Endothelial cell of umbilical vein (primary cell): ENCODE data around the gene PYGB. TPM values are rescaled to one million over a fixed set of nuclear protein-coding genes. Genes with fewer than 3 reads are reported as not detected.

ENCODE experiments used
- BruUV-seq: library from RNA; stranded (reverse); fragments of 400-500 nt; replicated peaks from 2 replicates; lab custom pipeline; 2021; lab: Mats Ljungman, UMichigan
- CTCF ChIA-PET: fragments of 300-600, 350-600 bp; sonication (Branson Sonifier 250); formaldehyde crosslinking; loops from one replicate; lab custom pipeline; 2021; ENCODE audit warnings: antibody characterized with exemption, inconsistent platforms; lab: Charles Lee
- POLR2A ChIA-PET: fragments of 300-600, 350-600 bp; sonication (Branson Sonifier 250); formaldehyde crosslinking; loops from one replicate; lab custom pipeline; 2021; ENCODE audit warnings: antibody characterized with exemption, inconsistent platforms; lab: Charles Lee
- DNase-seq: peaks from one replicate; pipeline ENCODE4 v3.0.0-alpha.2; 2011; ENCODE audit warnings: low read depth, low spot score
- FAIRE-seq: peaks from 2 replicates; lab custom pipeline; 2011; peaks lifted over from hg19 to GRCh38; lab: Jason Lieb, UNC
- H2AFZ ChIP-seq: 2 replicates; pipeline ENCODE4 v1.6.0; 2012; ENCODE audit warnings: low read depth, low read length, control low read depth, inconsistent platforms
- H3K27ac ChIP-seq: 2 replicates; pipeline ENCODE4 v1.5.1; 2011; ENCODE audit warnings: low read depth, mild to moderate bottlenecking, control low read depth, low read length, moderate library complexity; ENCODE audit not compliant: insufficient read depth
- H3K27me3 ChIP-seq, 2 experiments: 2 replicates each; pipeline versions ENCODE4 v1.6.0 to v1.6.1; 2011; ENCODE audit warnings: low read length in 2 of 2, mixed read lengths in 1 of 2; ENCODE audit not compliant: control insufficient read depth in 2 of 2, insufficient read depth in 2 of 2
- H3K36me3 ChIP-seq, 2 experiments: 2 replicates in 1 of 2; 3 replicates in 1 of 2; pipeline ENCODE4 v1.5.1; 2011; ENCODE audit warnings: low read length in 2 of 2, mild to moderate bottlenecking in 1 of 2, moderate library complexity in 1 of 2; ENCODE audit not compliant: control insufficient read depth in 2 of 2, insufficient read depth in 2 of 2; ENCODE audit errors: extremely low read depth in 1 of 2
- H3K4me1 ChIP-seq: 3 replicates; pipeline ENCODE4 v1.5.1; 2011; ENCODE audit warnings: mild to moderate bottlenecking, low read length; ENCODE audit not compliant: control insufficient read depth, insufficient read depth; ENCODE audit errors: extremely low read depth
- H3K4me2 ChIP-seq: 2 replicates; pipeline ENCODE4 v1.6.1; 2011; ENCODE audit warnings: low read length, control low read depth, mixed read lengths; ENCODE audit not compliant: insufficient read depth
- H3K4me3 ChIP-seq, 3 experiments: fragments of 200-600 bp in 1 of 3; sonication (generic), shearing (Covaris generic) in 1 of 3; replicated peaks in 1 of 3; 2 replicates each; pipeline ENCODE4 v1.5.1; 2011 to 2016; ENCODE audit warnings: control low read depth in 3 of 3, low read length in 3 of 3, mild to moderate bottlenecking in 2 of 3, inconsistent platforms in 1 of 3, low read depth in 1 of 3, moderate library complexity in 1 of 3; ENCODE audit not compliant: insufficient read depth in 1 of 3
- H3K79me2 ChIP-seq: 2 replicates; pipeline ENCODE4 v1.6.0; 2012; ENCODE audit warnings: low read length, inconsistent platforms; ENCODE audit not compliant: control insufficient read depth, insufficient read depth
- H3K9ac ChIP-seq: replicated peaks from 2 replicates; pipeline ENCODE3; 2011; ENCODE audit warnings: low read length, control low read depth; ENCODE audit not compliant: insufficient read depth; ENCODE audit errors: extremely low read depth
- H3K9me1 ChIP-seq: replicated peaks from 3 replicates; pipeline ENCODE4 v1.6.0; 2011; ENCODE audit warnings: mild to moderate bottlenecking, low read length; ENCODE audit not compliant: control insufficient read depth, insufficient read depth; ENCODE audit errors: extremely low read depth
- H3K9me3 ChIP-seq: replicated peaks from 2 replicates; pipeline ENCODE4 v1.5.1; 2012; ENCODE audit warnings: low read length, inconsistent platforms; ENCODE audit not compliant: control insufficient read depth, insufficient read depth
- H4K20me1 ChIP-seq: replicated peaks from 2 replicates; pipeline ENCODE3; 2011; ENCODE audit warnings: mild to moderate bottlenecking, low read length; ENCODE audit not compliant: control insufficient read depth, insufficient read depth; ENCODE audit errors: extremely low read depth
- EZH2 ChIP-seq: IDR thresholded peaks from 2 replicates; pipeline ENCODE4 v1.6.1; 2012; ENCODE audit warnings: borderline replicate concordance, low read depth, mild to moderate bottlenecking, moderate library complexity, low read length, inconsistent platforms; ENCODE audit not compliant: severe bottlenecking
- FOS ChIP-seq: IDR thresholded peaks from 2 replicates; pipeline ENCODE4 v1.6.1; 2011; ENCODE audit warnings: mild to moderate bottlenecking, low read length, moderate library complexity, borderline replicate concordance; ENCODE audit not compliant: insufficient read depth
- GATA2 ChIP-seq: IDR thresholded peaks from 2 replicates; pipeline ENCODE4 v1.7.0; 2011; ENCODE audit warnings: low read depth, mild to moderate bottlenecking, moderate library complexity, mixed read lengths, low read length; ENCODE audit not compliant: insufficient read length, insufficient read depth
- JUN ChIP-seq: IDR thresholded peaks from 2 replicates; pipeline ENCODE4 v1.6.1; 2011; ENCODE audit warnings: borderline replicate concordance, low read depth; ENCODE audit not compliant: insufficient read length, insufficient read depth
- MYC ChIP-seq: IDR thresholded peaks from one replicate; pipeline ENCODE4 v1.6.1; 2011; ENCODE audit warnings: mild to moderate bottlenecking, low read depth, low read length
- POLR2A ChIP-seq: IDR thresholded peaks from 2 replicates; pipeline ENCODE4 v1.6.1; 2012; ENCODE audit warnings: low read depth, mild to moderate bottlenecking, control low read depth, low read length
- POLR2AphosphoS5 ChIP-seq: IDR thresholded peaks from 2 replicates; pipeline ENCODE4 v1.6.1; 2012; ENCODE audit warnings: low read depth, mild to moderate bottlenecking, control low read depth, low read length, moderate library complexity; ENCODE audit not compliant: insufficient read depth
- dilution Hi-C: fragments of 300-500 bp; cut with MboI; formaldehyde crosslinking; loops from one replicate; pipeline ENCODE4 v1.15.0; 2019; ENCODE audit warnings: low sequenced_read_pairs; ENCODE audit not compliant: extremely low pct_ligation_motif_present
- intact Hi-C: fragments of 100-400 bp; cut with micrococcal nuclease; formaldehyde crosslinking; loops from one replicate; pipeline ENCODE4 v1.10.0; 2022
- polyA plus RNA-seq, 4 experiments: library from polyadenylated mRNA; depleted of rRNA in 3 of 4; stranded (reverse) in 3 of 4; unstranded in 1 of 4; fragments of >200 nt; gene quantifications; 2 replicates each; pipeline versions ENCODE4 v1.2.1 to v1.2.3, GENCODE V29; 2011 to 2012; ENCODE audit warnings: missing spikeins in 1 of 4
- total RNA-seq: library from RNA; stranded (reverse); gene quantifications from 2 replicates; pipeline ENCODE4 v1.2.3, GENCODE V29; 2021
- TF ChIP-seq, protein P1 (sequence below): IDR thresholded peaks from 2 replicates; pipeline ENCODE4 v1.6.1; 2011; ENCODE audit not compliant: insufficient read depth, insufficient read length
- TF ChIP-seq, protein P2 (sequence below), 2 donors: IDR thresholded peaks; 1 replicate in 1 of 2; 2 replicates in 1 of 2; pipeline ENCODE4 v1.5.1; 2011; ENCODE audit warnings: low read length in 2 of 2, mild to moderate bottlenecking in 2 of 2, moderate library complexity in 2 of 2, control low read depth in 1 of 2, inconsistent platforms in 1 of 2, low read depth in 1 of 2; ENCODE audit not compliant: insufficient read depth in 1 of 2; ENCODE audit errors: extremely low read depth in 1 of 2

The PYGB gene
- total and polyA plus RNA-seq, 2 donors (not counting 3 experiments of a cell fraction or from before 2014, with no cell fraction given): 36.1 to 60.2 TPM

DNA sequence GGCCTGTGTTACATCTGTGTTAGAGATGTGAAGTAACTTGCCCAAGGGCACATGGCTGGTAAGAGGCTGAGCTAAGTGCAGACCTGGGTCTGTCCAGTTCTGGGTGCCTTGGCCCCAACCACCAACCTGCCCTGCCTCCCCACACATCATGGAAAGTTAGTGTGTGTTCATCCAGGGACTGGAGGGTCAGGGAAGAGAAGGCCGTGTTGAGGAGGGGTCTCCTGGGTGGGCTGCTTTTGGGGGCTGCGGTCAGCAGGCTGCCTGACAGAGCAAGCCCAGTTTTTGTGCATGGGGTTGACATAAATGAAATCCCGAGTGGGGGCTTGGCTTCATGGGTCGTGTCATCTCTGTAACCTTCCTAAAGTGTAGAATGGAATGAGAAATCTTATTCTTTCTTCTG, 10.9 kb downstream of the PYGB start:
- no peak for TF ChIP-seq POLR2AphosphoS5
- TF ChIP-seq MYC: no peak
- no peak for TF ChIP-seq JUN
- no peak for TF ChIP-seq EZH2
- no peak for TF ChIP-seq FOS
- TF ChIP-seq, protein P1, sequence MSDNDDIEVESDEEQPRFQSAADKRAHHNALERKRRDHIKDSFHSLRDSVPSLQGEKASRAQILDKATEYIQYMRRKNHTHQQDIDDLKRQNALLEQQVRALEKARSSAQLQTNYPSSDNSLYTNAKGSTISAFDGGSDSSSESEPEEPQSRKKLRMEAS: no peak
- TF ChIP-seq, protein P2, sequence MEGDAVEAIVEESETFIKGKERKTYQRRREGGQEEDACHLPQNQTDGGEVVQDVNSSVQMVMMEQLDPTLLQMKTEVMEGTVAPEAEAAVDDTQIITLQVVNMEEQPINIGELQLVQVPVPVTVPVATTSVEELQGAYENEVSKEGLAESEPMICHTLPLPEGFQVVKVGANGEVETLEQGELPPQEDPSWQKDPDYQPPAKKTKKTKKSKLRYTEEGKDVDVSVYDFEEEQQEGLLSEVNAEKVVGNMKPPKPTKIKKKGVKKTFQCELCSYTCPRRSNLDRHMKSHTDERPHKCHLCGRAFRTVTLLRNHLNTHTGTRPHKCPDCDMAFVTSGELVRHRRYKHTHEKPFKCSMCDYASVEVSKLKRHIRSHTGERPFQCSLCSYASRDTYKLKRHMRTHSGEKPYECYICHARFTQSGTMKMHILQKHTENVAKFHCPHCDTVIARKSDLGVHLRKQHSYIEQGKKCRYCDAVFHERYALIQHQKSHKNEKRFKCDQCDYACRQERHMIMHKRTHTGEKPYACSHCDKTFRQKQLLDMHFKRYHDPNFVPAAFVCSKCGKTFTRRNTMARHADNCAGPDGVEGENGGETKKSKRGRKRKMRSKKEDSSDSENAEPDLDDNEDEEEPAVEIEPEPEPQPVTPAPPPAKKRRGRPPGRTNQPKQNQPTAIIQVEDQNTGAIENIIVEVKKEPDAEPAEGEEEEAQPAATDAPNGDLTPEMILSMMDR (IDR thresholded peaks at IDR 0.05; ENCODE audit: extremely low read depth in 1 of 2, insufficient read depth in 1 of 2, low read depth in 1 of 2, low read length in 2 of 2): no peak
- TF ChIP-seq POLR2A: no peak
- TF ChIP-seq GATA2: no peak
- Histone ChIP-seq H3K9me1 (no peaks in the 10 kb centered on the region), H3K36me3 (peaks cover 2 to 13% of the 10 kb centered on the region in 2 experiments), H3K4me3 (no peak overlapping the region), H3K4me2 (no peak overlapping the region), H3K27me3 (no peaks in the 10 kb centered on the region), H3K9me3 (no peaks in the 10 kb centered on the region), H3K27ac (no peak overlapping the region), H4K20me1 (no peaks in the 10 kb centered on the region), H3K4me1 (no peaks in the 10 kb centered on the region), H3K9ac (no peak overlapping the region), H2AFZ (no peak overlapping the region), H3K79me2 (peaks cover 36% of the 10 kb centered on the region)
- intact Hi-C loops (no loop called here), dilution Hi-C loops (no loop called here)
- BruUV-seq: no TSS peak
- FAIRE-seq (no peak), DNase-seq (no peak)
- POLR2A ChIA-PET: no interaction called here
- CTCF ChIA-PET: no interaction called here
